T-helper 17 cell (primary cell): ENCODE data around the gene MAPKAP1. TPM values are rescaled to one million over a fixed set of nuclear protein-coding genes. Genes with fewer than 3 reads are reported as not detected.

Experiments
- ATAC-seq: fragments of 150-1000 bp; cut with Tn5 transposase; 2 replicates; pipeline ENCODE4 v1.10.0; 2021; ENCODE audit warnings: mild to moderate bottlenecking, moderate library complexity
- DNase-seq, 3 donors: peaks; one replicate each; pipeline versions ENCODE4 v3.0.0 to v3.0.0-alpha.2; 2020 to 2021
- H3K9me3 ChIP-seq: one replicate; pipeline ENCODE4 v1.7.0; 2013; ENCODE audit warnings: low read length, mild to moderate bottlenecking; ENCODE audit not compliant: control insufficient read depth, poor library complexity, severe bottlenecking
- H3K27ac Mint-ChIP-seq: one replicate; pipeline ENCODE4 v1.8.0; 2022; ENCODE audit warnings: mild to moderate bottlenecking, moderate library complexity, mixed read lengths
- H3K27me3 Mint-ChIP-seq: one replicate; pipeline ENCODE4 v1.8.0; 2022; ENCODE audit warnings: mixed read lengths
- H3K36me3 Mint-ChIP-seq: one replicate; pipeline ENCODE4 v1.8.0; 2022; ENCODE audit warnings: low read depth, mixed read lengths
- H3K4me1 Mint-ChIP-seq: one replicate; pipeline ENCODE4 v1.8.0; 2022; ENCODE audit warnings: mild to moderate bottlenecking, mixed read lengths
- H3K4me3 Mint-ChIP-seq: one replicate; pipeline ENCODE4 v1.8.0; 2022; ENCODE audit warnings: mild to moderate bottlenecking, moderate library complexity, mixed read lengths
- total RNA-seq, 4 donors: library from RNA in 2 of 4; stranded (reverse) in 2 of 4; gene quantifications; one replicate each; pipeline ENCODE4 v1.2.3 and lab custom pipeline; 2022 to 2026

MAPKAP1 gene
- total RNA-seq, 2 donors from 2014 or later, result 46.6 to 52.9 TPM

GRCh38 chr9:125617087-125617486 lies 89.9 kb downstream of the MAPKAP1 start:
- Mint-ChIP-seq H3K27me3 (no peaks in the 10 kb centered on the region), H3K36me3 (no peaks in the 10 kb centered on the region), H3K27ac (no peak overlapping the region), H3K4me3 (no peak overlapping the region), H3K4me1 (peaks cover 17% of the 10 kb centered on the region)
- ATAC-seq (no peak), DNase-seq (no peak)
- no peaks in the 10 kb centered on the region for H3K9me3 ChIP-seq

GRCh38 chr9:125613141-125613540 lies 93.9 kb downstream of the MAPKAP1 start:
- H3K27ac Mint-ChIP-seq, result no peak overlapping the region
- H3K9me3 ChIP-seq, result no peaks in the 10 kb centered on the region
- H3K4me3 Mint-ChIP-seq, result no peak overlapping the region
- H3K36me3 Mint-ChIP-seq, result peaks cover 3% of the 10 kb centered on the region
- no peak for ATAC-seq
- DNase-seq, result no peak
- H3K4me1 Mint-ChIP-seq, result peaks cover 25% of the 10 kb centered on the region
- no peaks in the 10 kb centered on the region for H3K27me3 Mint-ChIP-seq

GRCh38 chr9:125612616-125613015 lies 94.4 kb downstream of the MAPKAP1 start:
- Mint-ChIP-seq H3K4me1 (peaks cover 25% of the 10 kb centered on the region), H3K36me3 (peaks cover 3% of the 10 kb centered on the region), H3K27me3 (no peaks in the 10 kb centered on the region), H3K27ac (no peak overlapping the region), H3K4me3 (no peak overlapping the region)
- no peak for DNase-seq
- H3K9me3 ChIP-seq, result no peaks in the 10 kb centered on the region
- ATAC-seq, result no peak

GRCh38 chr9:125611121-125611765 lies 95.8 kb downstream of the MAPKAP1 start:
- peaks cover 3% of the 10 kb centered on the region for H3K36me3 Mint-ChIP-seq
- no peaks in the 10 kb centered on the region for H3K9me3 ChIP-seq
- H3K27me3 Mint-ChIP-seq, result no peaks in the 10 kb centered on the region
- DNase-seq (no peak), ATAC-seq (no peak)
- no peak overlapping the region for H3K4me3 Mint-ChIP-seq
- H3K27ac Mint-ChIP-seq, result no peak overlapping the region
- H3K4me1 Mint-ChIP-seq, result peaks cover 28% of the 10 kb centered on the region

GRCh38 chr9:125609744-125610143 lies 97.3 kb downstream of the MAPKAP1 start:
- Mint-ChIP-seq H3K36me3 (peaks cover 3% of the 10 kb centered on the region), H3K4me1 (peaks cover 28% of the 10 kb centered on the region), H3K27me3 (no peaks in the 10 kb centered on the region), H3K27ac (no peak overlapping the region), H3K4me3 (no peak overlapping the region)
- no peak for DNase-seq
- no peaks in the 10 kb centered on the region for H3K9me3 ChIP-seq
- no peak for ATAC-seq

GRCh38 chr9:125608489-125609224 lies 98.4 kb downstream of the MAPKAP1 start:
- Mint-ChIP-seq H3K4me1 (peaks cover 30% of the 10 kb centered on the region), H3K36me3 (peaks cover 3% of the 10 kb centered on the region), H3K27me3 (no peaks in the 10 kb centered on the region), H3K27ac (no peak overlapping the region), H3K4me3 (no peak overlapping the region)
- H3K9me3 ChIP-seq, result no peaks in the 10 kb centered on the region
- ATAC-seq (no peak), DNase-seq (no peak)

- ATAC-seq, result no peak
These were observed 102.8 kb downstream of the MAPKAP1 start for GRCh38 chr9:125604196-125604595.

GRCh38 chr9:125603478-125604021 lies 103.5 kb downstream of the MAPKAP1 start:
- Mint-ChIP-seq H3K4me1 (peaks cover 28% of the 10 kb centered on the region), H3K36me3 (no peaks in the 10 kb centered on the region), H3K27ac (no peak overlapping the region), H3K4me3 (no peak overlapping the region), H3K27me3 (no peaks in the 10 kb centered on the region)
- no peak for ATAC-seq
- H3K9me3 ChIP-seq, result no peaks in the 10 kb centered on the region
- DNase-seq, result no peak

More at GRCh38 chr9:125604196-125604595, 102.8 kb downstream of the MAPKAP1 start:
- no peaks in the 10 kb centered on the region for H3K27me3 Mint-ChIP-seq
- peaks cover 31% of the 10 kb centered on the region for H3K4me1 Mint-ChIP-seq
- DNase-seq, result no peak
- H3K36me3 Mint-ChIP-seq, result no peaks in the 10 kb centered on the region
- no peak overlapping the region for H3K27ac Mint-ChIP-seq
- no peaks in the 10 kb centered on the region for H3K9me3 ChIP-seq
- H3K4me3 Mint-ChIP-seq, result no peak overlapping the region

- ATAC-seq, result no peak
- H3K4me3 Mint-ChIP-seq, result no peak overlapping the region
- no peaks in the 10 kb centered on the region for H3K36me3 Mint-ChIP-seq
- peaks cover 24% of the 10 kb centered on the region for H3K4me1 Mint-ChIP-seq
- H3K27me3 Mint-ChIP-seq, result no peaks in the 10 kb centered on the region
- no peaks in the 10 kb centered on the region for H3K9me3 ChIP-seq
- H3K27ac Mint-ChIP-seq, result no peak overlapping the region
- DNase-seq, result no peak
These were observed 105.0 kb downstream of the MAPKAP1 start for GRCh38 chr9:125601961-125602360.

GRCh38 chr9:125600194-125600593 lies 106.8 kb downstream of the MAPKAP1 start:
- Mint-ChIP-seq H3K27ac (peak overlapping the region; percentile 19), H3K4me3 (no peak overlapping the region), H3K27me3 (no peaks in the 10 kb centered on the region), H3K36me3 (peaks cover 3% of the 10 kb centered on the region), H3K4me1 (peaks cover 28% of the 10 kb centered on the region)
- no peaks in the 10 kb centered on the region for H3K9me3 ChIP-seq
- no peak for ATAC-seq
- no peak for DNase-seq

- no peak overlapping the region for H3K27ac Mint-ChIP-seq
These were observed 112.8 kb downstream of the MAPKAP1 start for GRCh38 chr9:125594223-125594610.

GRCh38 chr9:125593581-125594222 lies 113.3 kb downstream of the MAPKAP1 start:
- Mint-ChIP-seq H3K36me3 (peaks cover 3% of the 10 kb centered on the region), H3K4me3 (no peak overlapping the region), H3K4me1 (peaks cover 24% of the 10 kb centered on the region), H3K27ac (peak overlapping the region; percentile 9), H3K27me3 (no peaks in the 10 kb centered on the region)
- H3K9me3 ChIP-seq, result no peaks in the 10 kb centered on the region
- DNase-seq, result no peak
- no peak for ATAC-seq

More at GRCh38 chr9:125594223-125594610, 112.8 kb downstream of the MAPKAP1 start:
- H3K36me3 Mint-ChIP-seq, result peaks cover 3% of the 10 kb centered on the region
- H3K27me3 Mint-ChIP-seq, result no peaks in the 10 kb centered on the region
- H3K4me3 Mint-ChIP-seq, result no peak overlapping the region
- DNase-seq (no peak), ATAC-seq (no peak)
- peaks cover 23% of the 10 kb centered on the region for H3K4me1 Mint-ChIP-seq
- H3K9me3 ChIP-seq, result no peaks in the 10 kb centered on the region

GRCh38 chr9:125591888-125592287 lies 115.1 kb downstream of the MAPKAP1 start:
- H3K9me3 ChIP-seq, result no peaks in the 10 kb centered on the region
- ATAC-seq (no peak), DNase-seq (no peak)
- H3K27ac Mint-ChIP-seq, result no peak overlapping the region
- H3K27me3 Mint-ChIP-seq, result no peaks in the 10 kb centered on the region
- peaks cover 3% of the 10 kb centered on the region for H3K36me3 Mint-ChIP-seq
- no peak overlapping the region for H3K4me3 Mint-ChIP-seq
- H3K4me1 Mint-ChIP-seq, result peaks cover 28% of the 10 kb centered on the region
